PC-9 (cell line): Measurements from ENCODE around the gene TLE1.

Source experiments
- EZH2 ChIP-seq: fragments of 200-600 bp; sonication (generic); IDR thresholded peaks from 2 replicates; pipeline ENCODE4 v1.8.0; 2017; ENCODE audit warnings: antibody characterized with exemption, low read depth
- TF ChIP-seq, protein P1 (sequence below): fragments of 200-600 bp; sonication (generic); conservative IDR thresholded peaks from 2 replicates; pipeline ENCODE4 v1.6.1; 2017; ENCODE audit warnings: mixed run types, antibody characterized with exemption, mild to moderate bottlenecking, moderate library complexity

DNA sequence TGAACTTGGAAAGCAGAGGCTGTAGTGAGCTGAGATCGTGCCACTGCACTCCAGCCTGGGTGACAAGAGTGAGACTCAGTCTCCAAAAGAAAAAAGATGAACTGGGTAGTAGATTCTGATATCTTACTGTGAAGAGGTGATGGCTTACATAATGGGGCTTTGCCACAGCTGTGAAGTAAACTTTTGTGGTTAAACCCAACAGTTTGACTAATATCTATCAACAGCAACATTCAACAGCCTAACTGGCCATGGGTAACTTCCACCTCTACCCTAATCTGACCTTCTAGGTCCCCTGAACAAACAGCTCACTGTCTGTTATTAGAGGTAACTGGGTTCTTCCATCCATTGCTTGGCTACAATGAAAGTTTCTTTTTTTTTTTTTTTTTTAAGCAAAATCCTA, 52.1 kb downstream of the TLE1 start:
- no peak for TF ChIP-seq EZH2
- TF ChIP-seq, protein P1, sequence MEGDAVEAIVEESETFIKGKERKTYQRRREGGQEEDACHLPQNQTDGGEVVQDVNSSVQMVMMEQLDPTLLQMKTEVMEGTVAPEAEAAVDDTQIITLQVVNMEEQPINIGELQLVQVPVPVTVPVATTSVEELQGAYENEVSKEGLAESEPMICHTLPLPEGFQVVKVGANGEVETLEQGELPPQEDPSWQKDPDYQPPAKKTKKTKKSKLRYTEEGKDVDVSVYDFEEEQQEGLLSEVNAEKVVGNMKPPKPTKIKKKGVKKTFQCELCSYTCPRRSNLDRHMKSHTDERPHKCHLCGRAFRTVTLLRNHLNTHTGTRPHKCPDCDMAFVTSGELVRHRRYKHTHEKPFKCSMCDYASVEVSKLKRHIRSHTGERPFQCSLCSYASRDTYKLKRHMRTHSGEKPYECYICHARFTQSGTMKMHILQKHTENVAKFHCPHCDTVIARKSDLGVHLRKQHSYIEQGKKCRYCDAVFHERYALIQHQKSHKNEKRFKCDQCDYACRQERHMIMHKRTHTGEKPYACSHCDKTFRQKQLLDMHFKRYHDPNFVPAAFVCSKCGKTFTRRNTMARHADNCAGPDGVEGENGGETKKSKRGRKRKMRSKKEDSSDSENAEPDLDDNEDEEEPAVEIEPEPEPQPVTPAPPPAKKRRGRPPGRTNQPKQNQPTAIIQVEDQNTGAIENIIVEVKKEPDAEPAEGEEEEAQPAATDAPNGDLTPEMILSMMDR = no peak
